CD4-positive, alpha-beta T cell (primary cell): Measurements from ENCODE around the gene MSX1. TPM values are rescaled to one million over a fixed set of nuclear protein-coding genes. Genes with fewer than 3 reads are reported as not detected.
A peak's percentile ranks its signal among the peaks of the same experiment; 100 is the strongest.

ENCODE experiments used
- ATAC-seq: fragments of 200-7000 bp; cut with Tn5 transposase; one replicate; pipeline ENCODE4 v1.10.0; 2022; ENCODE audit warnings: mild to moderate bottlenecking; ENCODE audit not compliant: poor library complexity
- CTCF ChIA-PET: fragments of 350-600 bp; sonication (Branson Sonifier 250); formaldehyde crosslinking; loops from one replicate; lab custom pipeline; 2021; ENCODE audit warnings: antibody characterized with exemption, inconsistent platforms; lab: Charles Lee
- POLR2A ChIA-PET: fragments of 350-600 bp; sonication (Branson Sonifier 250); formaldehyde crosslinking; loops from one replicate; lab custom pipeline; 2021; ENCODE audit warnings: antibody characterized with exemption, inconsistent platforms; lab: Charles Lee
- DNase-seq, 14 experiments: peaks; one replicate each; pipeline ENCODE4 v3.0.0-alpha.2; 2013 to 2020; ENCODE audit warnings: mixed read lengths in 2 of 14
- H3K27ac ChIP-seq, 2 donors: one replicate each; pipeline versions ENCODE4 v1.5.1 to v1.7.0; 2013; ENCODE audit warnings: low read length in 2 of 2, low read depth in 1 of 2, mild to moderate bottlenecking in 1 of 2
- H3K27me3 ChIP-seq, 2 experiments: 1 replicate in 1 of 2; 2 replicates in 1 of 2; pipeline versions ENCODE4 v1.6.1 to v1.7.0; 2013; ENCODE audit warnings: low read length in 2 of 2, control low read depth in 1 of 2, mild to moderate bottlenecking in 1 of 2, moderate library complexity in 1 of 2; ENCODE audit not compliant: insufficient read depth in 2 of 2, control insufficient read depth in 1 of 2
- H3K36me3 ChIP-seq: one replicate; pipeline ENCODE4 v1.6.1; 2013; ENCODE audit warnings: low read length, control low read depth; ENCODE audit not compliant: insufficient read depth
- H3K4me1 ChIP-seq: one replicate; pipeline ENCODE4 v1.6.1; 2013; ENCODE audit warnings: low read length, control low read depth; ENCODE audit not compliant: insufficient read depth
- H3K4me3 ChIP-seq: one replicate; pipeline ENCODE4 v1.5.1; 2013; ENCODE audit warnings: mild to moderate bottlenecking, low read length, moderate library complexity
- H3K9me3 ChIP-seq, 2 experiments: 1 replicate in 1 of 2; 2 replicates in 1 of 2; pipeline versions ENCODE4 v1.6.1 to v1.7.0; 2013; ENCODE audit warnings: low read length in 2 of 2, mild to moderate bottlenecking in 2 of 2, control low read depth in 1 of 2, moderate library complexity in 1 of 2; ENCODE audit not compliant: control insufficient read depth in 1 of 2, insufficient read depth in 1 of 2
- H3K27ac Mint-ChIP-seq: one replicate; pipeline ENCODE4 v1.8.0; 2020; ENCODE audit warnings: mixed read lengths
- H3K27me3 Mint-ChIP-seq: one replicate; pipeline ENCODE4 v1.8.0; 2021; ENCODE audit warnings: mixed read lengths
- H3K36me3 Mint-ChIP-seq: one replicate; pipeline ENCODE4 v1.8.0; 2021; ENCODE audit warnings: low read depth, mixed read lengths
- H3K4me1 Mint-ChIP-seq: one replicate; pipeline ENCODE4 v1.8.0; 2021; ENCODE audit warnings: low read depth, mixed read lengths
- H3K4me3 Mint-ChIP-seq: one replicate; pipeline ENCODE4 v1.8.0; 2020; ENCODE audit warnings: mild to moderate bottlenecking, mixed read lengths
- H3K9me3 Mint-ChIP-seq: one replicate; pipeline ENCODE4 v1.8.0; 2020; ENCODE audit warnings: mixed read lengths
- CTCF ChIP-seq: fragments of 200-600 bp; IDR thresholded peaks from one replicate; pipeline ENCODE4 v1.8.0; 2022; ENCODE audit warnings: antibody characterized with exemption, mild to moderate bottlenecking
- intact Hi-C, 2 experiments: fragments of 100-400 bp; cut with DNase I in 1 of 2; cut with micrococcal nuclease in 1 of 2; formaldehyde crosslinking; loops; one replicate each; pipeline versions ENCODE4 v1.15.1 to v1.9.0; 2023 to 2025; cut with DNase I, micrococcal nuclease
- total RNA-seq, 174 experiments: library from RNA in 2 of 174; stranded (reverse) in 2 of 174; gene quantifications; one replicate each; pipeline ENCODE4 v1.2.3 and lab custom pipeline; 2021 to 2026

Gene MSX1
- total RNA-seq, 2 experiments from 2014 or later: not detected

GRCh38 chr4:4857001-4857808, 2.3 kb upstream of the MSX1 start:
- DNase-seq: no peak
- POLR2A ChIA-PET: no interaction called here
- no peak for TF ChIP-seq CTCF
- ATAC-seq: no peak
- CTCF ChIA-PET: no interaction called here
- Histone ChIP-seq H3K27me3 (peaks cover 83 to 92% of the 10 kb centered on the region in 2 experiments), H3K4me3 (no peak overlapping the region), H3K27ac (no peak overlapping the region), H3K9me3 (peaks cover 0 to 75% of the 10 kb centered on the region in 2 experiments), H3K4me1 (peaks cover 68% of the 10 kb centered on the region), H3K36me3 (no peaks in the 10 kb centered on the region)
- H3K27ac Mint-ChIP-seq: no peak overlapping the region
- intact Hi-C loops: no loop called here
- peak overlapping the region; percentile 68 for H3K4me3 Mint-ChIP-seq
- H3K4me1 Mint-ChIP-seq: peaks cover 60% of the 10 kb centered on the region
- H3K9me3 Mint-ChIP-seq: no peaks in the 10 kb centered on the region
- no peaks in the 10 kb centered on the region for H3K36me3 Mint-ChIP-seq
- H3K27me3 Mint-ChIP-seq: peaks cover 87% of the 10 kb centered on the region

GRCh38 chr4:4857809-4858508, 1.5 kb upstream of the MSX1 start:
- POLR2A ChIA-PET: no interaction called here
- Mint-ChIP-seq H3K4me3 (peak overlapping the region; percentile 38), H3K9me3 (no peaks in the 10 kb centered on the region), H3K27ac (no peak overlapping the region), H3K27me3 (peaks cover 87% of the 10 kb centered on the region), H3K4me1 (peaks cover 57% of the 10 kb centered on the region), H3K36me3 (no peaks in the 10 kb centered on the region)
- CTCF ChIA-PET: no interaction called here
- Histone ChIP-seq H3K27me3 (peaks cover 83 to 92% of the 10 kb centered on the region in 2 experiments), H3K36me3 (no peaks in the 10 kb centered on the region), H3K27ac (no peak overlapping the region), H3K4me3 (no peak overlapping the region), H3K4me1 (peaks cover 61% of the 10 kb centered on the region), H3K9me3 (peaks cover 0 to 75% of the 10 kb centered on the region in 2 experiments)
- TF ChIP-seq CTCF: no peak
- ATAC-seq: no peak
- intact Hi-C loops: no loop called here
- no peak for DNase-seq

- TF ChIP-seq CTCF: no peak
- Mint-ChIP-seq H3K27me3 (peaks cover 86% of the 10 kb centered on the region), H3K27ac (no peak overlapping the region), H3K4me3 (peak overlapping the region; percentile 81), H3K4me1 (peaks cover 49% of the 10 kb centered on the region), H3K36me3 (no peaks in the 10 kb centered on the region), H3K9me3 (no peaks in the 10 kb centered on the region)
- CTCF ChIA-PET: no interaction called here
- ATAC-seq (no peak), DNase-seq (no peak)
- intact Hi-C loops: no loop called here
- Histone ChIP-seq H3K4me3 (no peak overlapping the region), H3K9me3 (peaks cover 0 to 77% of the 10 kb centered on the region in 2 experiments), H3K27ac (no peak overlapping the region), H3K4me1 (peaks cover 53% of the 10 kb centered on the region), H3K36me3 (no peaks in the 10 kb centered on the region), H3K27me3 (peaks cover 81 to 90% of the 10 kb centered on the region in 2 experiments)
- POLR2A ChIA-PET: no interaction called here
Observed at GRCh38 chr4:4858527-4859324, 739 bp upstream of the MSX1 start.
